Endothelial cell of umbilical vein (primary cell): ENCODE data around the gene FRMPD1. TPM values are rescaled to one million over a fixed set of nuclear protein-coding genes. Genes with fewer than 3 reads are reported as not detected.

Source experiments
- BruUV-seq: library from RNA; stranded (reverse); fragments of 400-500 nt; replicated peaks from 2 replicates; lab custom pipeline; 2021; lab: Mats Ljungman, UMichigan
- CTCF ChIA-PET: fragments of 300-600, 350-600 bp; sonication (Branson Sonifier 250); formaldehyde crosslinking; loops from one replicate; lab custom pipeline; 2021; ENCODE audit warnings: antibody characterized with exemption, inconsistent platforms; lab: Charles Lee
- POLR2A ChIA-PET: fragments of 300-600, 350-600 bp; sonication (Branson Sonifier 250); formaldehyde crosslinking; loops from one replicate; lab custom pipeline; 2021; ENCODE audit warnings: antibody characterized with exemption, inconsistent platforms; lab: Charles Lee
- DNase-seq: peaks from one replicate; pipeline ENCODE4 v3.0.0-alpha.2; 2011; ENCODE audit warnings: low read depth, low spot score
- FAIRE-seq: peaks from 2 replicates; lab custom pipeline; 2011; peaks lifted over from hg19 to GRCh38; lab: Jason Lieb, UNC
- H2AFZ ChIP-seq: 2 replicates; pipeline ENCODE4 v1.6.0; 2012; ENCODE audit warnings: low read depth, low read length, control low read depth, inconsistent platforms
- H3K27ac ChIP-seq: 2 replicates; pipeline ENCODE4 v1.5.1; 2011; ENCODE audit warnings: low read depth, mild to moderate bottlenecking, control low read depth, low read length, moderate library complexity; ENCODE audit not compliant: insufficient read depth
- H3K27me3 ChIP-seq, 2 experiments: 2 replicates each; pipeline versions ENCODE4 v1.6.0 to v1.6.1; 2011; ENCODE audit warnings: low read length in 2 of 2, mixed read lengths in 1 of 2; ENCODE audit not compliant: control insufficient read depth in 2 of 2, insufficient read depth in 2 of 2
- H3K36me3 ChIP-seq, 2 experiments: 2 replicates in 1 of 2; 3 replicates in 1 of 2; pipeline ENCODE4 v1.5.1; 2011; ENCODE audit warnings: low read length in 2 of 2, mild to moderate bottlenecking in 1 of 2, moderate library complexity in 1 of 2; ENCODE audit not compliant: control insufficient read depth in 2 of 2, insufficient read depth in 2 of 2; ENCODE audit errors: extremely low read depth in 1 of 2
- H3K4me1 ChIP-seq: 3 replicates; pipeline ENCODE4 v1.5.1; 2011; ENCODE audit warnings: mild to moderate bottlenecking, low read length; ENCODE audit not compliant: control insufficient read depth, insufficient read depth; ENCODE audit errors: extremely low read depth
- H3K4me2 ChIP-seq: 2 replicates; pipeline ENCODE4 v1.6.1; 2011; ENCODE audit warnings: low read length, control low read depth, mixed read lengths; ENCODE audit not compliant: insufficient read depth
- H3K4me3 ChIP-seq, 3 experiments: fragments of 200-600 bp in 1 of 3; sonication (generic), shearing (Covaris generic) in 1 of 3; replicated peaks in 1 of 3; 2 replicates each; pipeline ENCODE4 v1.5.1; 2011 to 2016; ENCODE audit warnings: control low read depth in 3 of 3, low read length in 3 of 3, mild to moderate bottlenecking in 2 of 3, inconsistent platforms in 1 of 3, low read depth in 1 of 3, moderate library complexity in 1 of 3; ENCODE audit not compliant: insufficient read depth in 1 of 3
- H3K79me2 ChIP-seq: 2 replicates; pipeline ENCODE4 v1.6.0; 2012; ENCODE audit warnings: low read length, inconsistent platforms; ENCODE audit not compliant: control insufficient read depth, insufficient read depth
- H3K9ac ChIP-seq: replicated peaks from 2 replicates; pipeline ENCODE3; 2011; ENCODE audit warnings: low read length, control low read depth; ENCODE audit not compliant: insufficient read depth; ENCODE audit errors: extremely low read depth
- H3K9me1 ChIP-seq: replicated peaks from 3 replicates; pipeline ENCODE4 v1.6.0; 2011; ENCODE audit warnings: mild to moderate bottlenecking, low read length; ENCODE audit not compliant: control insufficient read depth, insufficient read depth; ENCODE audit errors: extremely low read depth
- H3K9me3 ChIP-seq: replicated peaks from 2 replicates; pipeline ENCODE4 v1.5.1; 2012; ENCODE audit warnings: low read length, inconsistent platforms; ENCODE audit not compliant: control insufficient read depth, insufficient read depth
- H4K20me1 ChIP-seq: replicated peaks from 2 replicates; pipeline ENCODE3; 2011; ENCODE audit warnings: mild to moderate bottlenecking, low read length; ENCODE audit not compliant: control insufficient read depth, insufficient read depth; ENCODE audit errors: extremely low read depth
- EZH2 ChIP-seq: IDR thresholded peaks from 2 replicates; pipeline ENCODE4 v1.6.1; 2012; ENCODE audit warnings: borderline replicate concordance, low read depth, mild to moderate bottlenecking, moderate library complexity, low read length, inconsistent platforms; ENCODE audit not compliant: severe bottlenecking
- FOS ChIP-seq: IDR thresholded peaks from 2 replicates; pipeline ENCODE4 v1.6.1; 2011; ENCODE audit warnings: mild to moderate bottlenecking, low read length, moderate library complexity, borderline replicate concordance; ENCODE audit not compliant: insufficient read depth
- GATA2 ChIP-seq: IDR thresholded peaks from 2 replicates; pipeline ENCODE4 v1.7.0; 2011; ENCODE audit warnings: low read depth, mild to moderate bottlenecking, moderate library complexity, mixed read lengths, low read length; ENCODE audit not compliant: insufficient read length, insufficient read depth
- JUN ChIP-seq: IDR thresholded peaks from 2 replicates; pipeline ENCODE4 v1.6.1; 2011; ENCODE audit warnings: borderline replicate concordance, low read depth; ENCODE audit not compliant: insufficient read length, insufficient read depth
- MYC ChIP-seq: IDR thresholded peaks from one replicate; pipeline ENCODE4 v1.6.1; 2011; ENCODE audit warnings: mild to moderate bottlenecking, low read depth, low read length
- POLR2A ChIP-seq: IDR thresholded peaks from 2 replicates; pipeline ENCODE4 v1.6.1; 2012; ENCODE audit warnings: low read depth, mild to moderate bottlenecking, control low read depth, low read length
- POLR2AphosphoS5 ChIP-seq: IDR thresholded peaks from 2 replicates; pipeline ENCODE4 v1.6.1; 2012; ENCODE audit warnings: low read depth, mild to moderate bottlenecking, control low read depth, low read length, moderate library complexity; ENCODE audit not compliant: insufficient read depth
- dilution Hi-C: fragments of 300-500 bp; cut with MboI; formaldehyde crosslinking; loops from one replicate; pipeline ENCODE4 v1.15.0; 2019; ENCODE audit warnings: low sequenced_read_pairs; ENCODE audit not compliant: extremely low pct_ligation_motif_present
- intact Hi-C: fragments of 100-400 bp; cut with micrococcal nuclease; formaldehyde crosslinking; loops from one replicate; pipeline ENCODE4 v1.10.0; 2022
- polyA plus RNA-seq, 4 experiments: library from polyadenylated mRNA; depleted of rRNA in 3 of 4; stranded (reverse) in 3 of 4; unstranded in 1 of 4; fragments of >200 nt; gene quantifications; 2 replicates each; pipeline versions ENCODE4 v1.2.1 to v1.2.3, GENCODE V29; 2011 to 2012; ENCODE audit warnings: missing spikeins in 1 of 4
- total RNA-seq: library from RNA; stranded (reverse); gene quantifications from 2 replicates; pipeline ENCODE4 v1.2.3, GENCODE V29; 2021
- TF ChIP-seq, protein P1 (sequence below): IDR thresholded peaks from 2 replicates; pipeline ENCODE4 v1.6.1; 2011; ENCODE audit not compliant: insufficient read depth, insufficient read length
- TF ChIP-seq, protein P2 (sequence below), 2 donors: IDR thresholded peaks; 1 replicate in 1 of 2; 2 replicates in 1 of 2; pipeline ENCODE4 v1.5.1; 2011; ENCODE audit warnings: low read length in 2 of 2, mild to moderate bottlenecking in 2 of 2, moderate library complexity in 2 of 2, control low read depth in 1 of 2, inconsistent platforms in 1 of 2, low read depth in 1 of 2; ENCODE audit not compliant: insufficient read depth in 1 of 2; ENCODE audit errors: extremely low read depth in 1 of 2

The FRMPD1 gene
- total and polyA plus RNA-seq, 2 donors (not counting 3 experiments of a cell fraction or from before 2014, with no cell fraction given), result not detected

DNA sequence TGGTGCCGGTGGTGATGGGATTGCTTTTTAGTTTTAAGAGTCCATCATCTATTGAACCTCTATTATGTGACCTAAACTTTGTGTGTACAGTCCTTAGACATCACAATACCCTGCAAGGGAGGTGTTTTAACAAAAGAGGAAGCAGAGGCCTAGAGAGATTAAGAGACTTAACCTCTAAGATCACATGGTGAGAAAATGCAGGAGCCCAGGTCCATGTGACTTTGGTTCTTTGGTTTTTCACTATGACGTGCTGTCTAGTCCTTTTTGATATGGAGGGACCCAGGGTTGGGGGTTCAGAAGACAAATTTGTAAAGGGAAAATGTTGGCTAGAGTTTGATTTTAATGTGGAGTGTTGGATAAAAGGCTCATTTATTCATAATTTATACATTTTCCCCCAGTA, 68.8 kb downstream of the FRMPD1 start:
- ChIA-PET CTCF (no interaction called here), POLR2A (no interaction called here)
- Histone ChIP-seq H4K20me1 (no peaks in the 10 kb centered on the region), H3K9ac (no peak overlapping the region), H2AFZ (no peak overlapping the region), H3K9me3 (no peaks in the 10 kb centered on the region), H3K4me1 (no peaks in the 10 kb centered on the region), H3K36me3 (no peaks in the 10 kb centered on the region), H3K4me2 (no peak overlapping the region), H3K27me3 (peaks cover 4 to 8% of the 10 kb centered on the region in 2 experiments), H3K9me1 (no peaks in the 10 kb centered on the region), H3K27ac (no peak overlapping the region), H3K4me3 (no peak overlapping the region), H3K79me2 (no peaks in the 10 kb centered on the region)
- DNase-seq (no peak), FAIRE-seq (no peak)
- TF ChIP-seq EZH2 (no peak), MYC (no peak), GATA2 (no peak), POLR2A (no peak), FOS (no peak), POLR2AphosphoS5 (no peak), JUN (no peak)
- TF ChIP-seq, protein P1, sequence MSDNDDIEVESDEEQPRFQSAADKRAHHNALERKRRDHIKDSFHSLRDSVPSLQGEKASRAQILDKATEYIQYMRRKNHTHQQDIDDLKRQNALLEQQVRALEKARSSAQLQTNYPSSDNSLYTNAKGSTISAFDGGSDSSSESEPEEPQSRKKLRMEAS, result no peak
- TF ChIP-seq, protein P2, sequence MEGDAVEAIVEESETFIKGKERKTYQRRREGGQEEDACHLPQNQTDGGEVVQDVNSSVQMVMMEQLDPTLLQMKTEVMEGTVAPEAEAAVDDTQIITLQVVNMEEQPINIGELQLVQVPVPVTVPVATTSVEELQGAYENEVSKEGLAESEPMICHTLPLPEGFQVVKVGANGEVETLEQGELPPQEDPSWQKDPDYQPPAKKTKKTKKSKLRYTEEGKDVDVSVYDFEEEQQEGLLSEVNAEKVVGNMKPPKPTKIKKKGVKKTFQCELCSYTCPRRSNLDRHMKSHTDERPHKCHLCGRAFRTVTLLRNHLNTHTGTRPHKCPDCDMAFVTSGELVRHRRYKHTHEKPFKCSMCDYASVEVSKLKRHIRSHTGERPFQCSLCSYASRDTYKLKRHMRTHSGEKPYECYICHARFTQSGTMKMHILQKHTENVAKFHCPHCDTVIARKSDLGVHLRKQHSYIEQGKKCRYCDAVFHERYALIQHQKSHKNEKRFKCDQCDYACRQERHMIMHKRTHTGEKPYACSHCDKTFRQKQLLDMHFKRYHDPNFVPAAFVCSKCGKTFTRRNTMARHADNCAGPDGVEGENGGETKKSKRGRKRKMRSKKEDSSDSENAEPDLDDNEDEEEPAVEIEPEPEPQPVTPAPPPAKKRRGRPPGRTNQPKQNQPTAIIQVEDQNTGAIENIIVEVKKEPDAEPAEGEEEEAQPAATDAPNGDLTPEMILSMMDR (IDR thresholded peaks at IDR 0.05; ENCODE audit: extremely low read depth in 1 of 2, insufficient read depth in 1 of 2, low read depth in 1 of 2, low read length in 2 of 2), result no peak
- no TSS peak for BruUV-seq
- intact Hi-C loops, result loop anchor here (10.0 kb wide), 1 partner anchor 1725 kb away; no protein-coding TSS in a partner anchor
- dilution Hi-C loops, result no loop called here
